ENCODE measurements around the gene GATAD2B.
"Not testable (repeated sequence)": the region's sequence is repeated elsewhere in the genome, so short reads cannot be mapped to it uniquely, and the experiment has no call there.

GATAD2B gene

DNA sequence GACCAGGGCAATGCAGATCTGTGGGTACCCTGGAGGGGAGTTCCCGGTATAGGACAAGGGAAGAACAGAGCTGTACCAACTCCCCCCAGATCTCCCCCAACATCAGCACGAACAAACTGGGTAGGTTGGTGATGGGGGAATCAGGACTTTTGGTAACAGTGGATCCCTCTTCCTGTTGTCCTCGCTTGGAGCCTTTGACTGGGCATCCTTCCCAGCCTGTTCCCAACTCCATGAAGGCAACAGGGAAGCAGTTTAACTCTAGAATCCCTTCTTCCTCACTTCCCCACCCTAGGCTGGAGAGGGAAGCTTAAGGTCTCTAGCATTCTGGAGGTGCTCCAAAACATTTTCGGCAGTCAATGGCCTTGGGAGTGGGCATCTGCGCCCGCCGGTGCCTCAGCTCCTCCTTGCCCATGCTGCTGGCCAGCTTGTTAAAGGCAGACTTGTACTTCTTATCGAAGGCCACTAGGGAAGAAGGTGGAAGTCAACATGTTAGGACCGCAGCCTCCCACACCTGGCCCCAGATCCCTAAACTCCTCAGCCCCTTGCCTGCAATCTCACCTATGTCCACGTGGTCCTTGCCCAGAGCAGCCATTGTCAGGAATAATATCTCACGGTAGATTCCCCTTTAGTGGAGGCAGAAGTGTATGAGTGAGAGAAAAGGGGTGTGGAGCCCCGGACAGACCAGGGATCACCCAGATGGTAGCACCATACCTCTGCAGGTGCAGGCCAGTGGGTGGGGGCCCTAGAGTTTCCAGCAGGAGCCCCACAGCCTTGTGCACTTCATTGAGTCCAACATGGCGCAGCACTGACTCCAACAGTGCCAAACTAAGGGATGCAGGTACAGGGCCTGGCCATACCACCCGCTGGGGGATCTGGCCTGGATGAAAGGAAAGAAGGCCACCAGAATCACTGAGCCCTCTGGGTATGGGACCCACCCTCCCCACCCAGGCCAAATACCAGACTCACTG lies 7.5 kb upstream of the GATAD2B start:
- no peak for DNase-seq (ENCODE audit: low spot score)

GRCh38 chr1:153929426-153929825 lies 6.7 kb upstream of the GATAD2B start:
- DNase-seq (ENCODE audit: low spot score) = no peak

DNA sequence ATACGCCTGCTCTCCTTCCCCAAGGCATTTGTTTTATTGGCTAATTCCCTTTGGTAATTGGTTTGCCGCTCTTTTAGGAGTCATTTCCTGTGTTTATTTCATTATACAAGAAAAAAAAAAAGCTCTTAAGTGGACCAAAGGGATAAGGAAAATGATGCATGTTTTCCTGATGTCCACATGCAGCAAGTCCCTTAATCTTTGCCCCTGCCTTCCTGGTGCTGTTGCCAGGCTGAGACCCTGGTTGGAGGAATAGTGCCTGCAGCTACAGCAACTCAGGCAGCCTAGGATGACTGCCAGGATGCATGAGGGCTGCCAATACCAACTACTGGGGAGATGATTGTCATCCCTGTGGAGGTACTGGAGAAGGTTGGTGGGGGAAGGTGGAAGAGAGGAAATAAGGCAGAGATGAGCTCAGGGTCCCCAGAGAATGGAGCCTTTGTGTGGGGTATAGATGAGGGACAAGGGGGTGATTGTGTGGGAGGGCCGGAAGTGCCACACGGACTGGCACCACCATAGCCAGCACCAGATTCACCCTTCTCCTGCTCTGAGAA lies 6.1 kb upstream of the GATAD2B start:
- DNase-seq (ENCODE audit: low spot score) = no peak

DNA sequence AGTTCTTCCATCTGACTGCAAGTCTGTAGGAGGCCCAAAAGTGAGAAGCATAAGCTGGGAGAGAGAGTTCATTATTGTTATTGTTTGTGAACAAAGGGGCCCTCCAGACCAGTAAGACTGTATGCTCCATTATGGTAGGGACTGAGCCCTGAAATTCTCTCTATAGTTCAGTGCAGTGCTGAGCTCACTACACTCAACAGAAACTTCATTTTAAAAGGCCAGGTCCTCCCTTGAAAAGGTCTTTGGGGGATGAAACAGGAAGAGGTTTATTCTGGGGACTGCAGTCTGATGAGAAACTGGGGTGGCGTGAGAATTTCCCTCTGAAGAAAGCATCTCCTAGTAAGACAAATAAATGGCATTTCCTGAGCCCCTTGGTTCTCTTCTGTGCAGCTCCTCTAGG lies 5.5 kb upstream of the GATAD2B start:
- DNase-seq (ENCODE audit: low spot score) = no peak

DNA sequence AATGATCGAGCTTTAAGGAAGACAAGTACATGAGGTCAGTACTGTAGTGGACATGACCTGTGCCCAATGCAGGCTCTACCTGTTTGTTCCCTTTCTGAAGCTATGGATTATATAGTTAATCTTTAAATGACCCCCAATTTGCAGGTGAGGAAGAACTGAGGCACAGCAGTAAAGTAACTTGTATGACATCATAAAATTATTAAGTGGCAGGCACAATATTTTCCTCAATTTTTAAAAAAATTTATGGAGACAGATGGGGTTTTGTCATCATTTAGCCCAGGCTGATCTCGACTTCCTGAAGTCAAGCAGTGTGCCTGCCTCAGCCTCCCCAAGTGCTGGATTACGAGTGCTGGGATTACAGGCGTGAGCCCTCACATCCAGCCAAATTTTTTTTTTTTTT lies 3.6 kb upstream of the GATAD2B start:
- no peak for DNase-seq (ENCODE audit: low spot score)

GRCh38 chr1:153922076-153922971 lies 448 bp downstream of the GATAD2B start:
- no peak for DNase-seq (ENCODE audit: low spot score)

DNA sequence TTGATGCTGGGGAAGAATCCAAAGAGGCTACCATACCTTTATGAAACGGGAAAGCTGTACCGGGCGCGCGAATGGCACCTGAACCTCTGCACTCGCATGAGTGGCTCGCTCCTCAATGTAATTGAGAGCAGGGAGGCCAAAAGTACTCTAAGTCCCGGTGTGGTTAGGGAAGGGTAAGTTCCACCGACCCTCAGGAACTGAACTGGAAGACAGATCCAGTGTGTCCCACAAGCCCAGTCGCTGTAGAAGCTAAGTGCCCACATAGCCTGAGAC lies 1.0 kb downstream of the GATAD2B start:
- peak; percentile 25 for DNase-seq (ENCODE audit: low spot score)

DNA sequence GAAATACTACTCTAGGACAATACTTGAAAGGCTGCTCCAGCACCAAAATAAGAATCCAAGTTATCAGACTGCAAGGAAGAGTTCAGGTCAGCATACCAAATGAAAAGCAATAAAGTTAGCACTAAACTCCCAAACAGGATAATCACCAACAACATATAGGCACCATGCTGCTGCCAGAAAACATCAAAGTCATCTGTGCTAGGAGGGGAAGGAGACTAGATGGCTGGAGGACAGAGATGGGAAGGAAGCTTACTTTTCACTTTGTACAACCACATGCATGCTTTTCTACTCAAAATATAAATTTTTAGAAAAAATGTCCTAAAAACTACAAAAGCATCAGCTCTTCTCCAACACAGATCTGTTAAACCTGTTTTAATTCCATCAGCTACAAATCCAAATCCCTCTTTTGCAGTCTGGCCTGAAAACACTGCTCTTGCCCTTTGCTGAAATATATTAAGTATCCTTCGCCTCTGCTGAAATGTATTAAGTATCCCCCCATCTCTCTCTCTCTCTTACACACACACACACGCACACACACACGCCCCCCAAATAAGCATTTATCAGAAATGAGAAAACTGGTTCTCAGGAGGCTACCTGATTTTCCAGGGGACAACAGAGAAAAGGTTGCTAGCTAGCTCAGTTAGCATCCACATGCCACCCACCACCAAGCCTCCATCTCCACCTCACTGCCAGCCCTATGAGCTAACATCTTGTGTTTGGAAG lies 1.5 kb downstream of the GATAD2B start:
- no peak for DNase-seq (ENCODE audit: low spot score)

DNA sequence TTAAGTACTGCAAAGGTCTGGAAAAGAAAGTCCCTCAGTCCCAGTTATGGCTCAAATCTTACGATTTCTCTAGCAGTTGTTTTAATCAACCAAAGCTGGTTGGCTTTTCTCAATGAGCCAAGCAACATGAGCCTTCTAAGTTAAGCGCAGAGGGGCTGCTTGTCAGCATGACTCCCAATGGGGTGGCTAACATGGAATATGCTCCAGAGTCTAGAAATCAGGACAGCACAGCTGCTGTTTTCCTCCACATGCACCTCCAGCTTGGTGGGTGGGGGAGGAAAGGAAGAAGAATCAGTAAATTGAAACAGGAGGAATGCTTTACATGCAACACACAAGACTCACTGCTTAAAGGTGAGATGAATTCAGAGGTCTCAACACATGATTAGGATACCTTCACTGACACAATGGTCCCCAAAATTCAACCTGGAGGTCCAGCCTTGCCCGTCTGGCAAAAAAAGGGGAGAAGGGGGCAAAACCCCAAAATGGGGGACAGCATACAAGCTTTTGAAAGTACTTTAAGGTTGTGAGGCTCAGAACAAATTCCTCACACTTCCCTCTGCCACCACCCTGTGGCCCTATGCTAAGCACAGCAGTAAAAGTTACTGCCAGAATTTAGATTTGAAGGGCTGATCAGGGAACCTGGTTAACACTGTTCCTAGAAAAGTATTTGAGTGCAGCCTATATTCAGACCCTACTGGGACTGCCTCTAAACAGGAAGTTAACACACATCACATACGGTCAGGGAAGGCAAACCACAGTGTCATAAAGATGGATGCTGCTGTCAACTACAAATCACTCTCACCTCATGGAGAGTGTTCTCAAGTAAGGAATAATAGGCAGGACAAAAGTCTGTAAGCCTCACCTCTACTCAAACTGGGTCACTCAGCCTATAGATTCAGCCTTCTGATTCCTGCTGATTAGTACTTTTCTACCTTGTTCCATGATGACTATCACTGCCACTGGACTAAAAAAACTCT lies 2.6 kb downstream of the GATAD2B start:
- DNase-seq (ENCODE audit: low spot score) = peak; percentile 26

GRCh38 chr1:153916297-153916696 lies 6.5 kb downstream of the GATAD2B start:
- DNase-seq (ENCODE audit: low spot score) = no peak

DNA sequence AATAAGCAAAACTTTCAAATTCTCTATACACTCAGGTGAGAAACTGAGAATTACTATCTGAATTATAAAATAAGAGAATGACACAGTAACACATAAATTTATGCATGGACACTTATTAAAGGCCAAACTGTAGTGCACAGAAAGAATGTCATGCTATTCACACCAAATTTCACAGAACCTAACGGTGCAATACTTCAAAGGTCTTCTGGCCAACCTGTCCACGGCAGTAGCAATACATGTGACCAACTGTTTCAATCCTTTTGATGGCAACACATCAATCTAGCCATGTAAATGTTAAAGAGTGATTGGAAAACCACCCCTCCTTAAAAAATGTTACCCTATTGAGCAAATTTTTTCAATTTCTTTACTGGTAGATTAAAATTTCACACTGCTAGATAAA lies 10.4 kb downstream of the GATAD2B start:
- DNase-seq (ENCODE audit: low spot score) = no peak

- DNase-seq (ENCODE audit: low spot score) = not testable (repeated sequence)
These were observed 12.2 kb downstream of the GATAD2B start for GRCh38 chr1:153910560-153910959.

DNA sequence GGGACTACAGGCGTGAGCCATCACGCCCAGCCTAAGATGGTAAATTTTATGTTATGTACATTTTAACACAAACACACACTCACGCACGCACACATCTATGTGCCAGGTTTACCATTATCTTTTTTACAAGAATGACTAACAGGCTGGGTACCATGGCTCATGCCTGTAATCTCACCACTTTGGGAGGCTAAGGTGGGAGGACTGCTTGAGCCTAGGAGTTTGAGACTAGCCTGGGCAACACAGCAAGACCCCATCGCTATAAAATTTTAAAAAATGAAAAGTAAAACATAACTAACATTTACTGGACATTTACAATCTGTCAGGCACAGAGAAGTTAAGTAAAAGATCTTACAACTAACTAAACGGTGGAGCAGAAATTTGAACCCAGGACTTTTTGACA lies 14.7 kb downstream of the GATAD2B start:
- no peak for DNase-seq (ENCODE audit: low spot score)

- no peak for DNase-seq (ENCODE audit: low spot score)
These were observed 15.6 kb downstream of the GATAD2B start for GRCh38 chr1:153907134-153907533.

- DNase-seq (ENCODE audit: low spot score) = no peak
These were observed 16.4 kb downstream of the GATAD2B start for GRCh38 chr1:153906396-153906795.

GRCh38 chr1:153905908-153906307 lies 16.9 kb downstream of the GATAD2B start:
- DNase-seq (ENCODE audit: low spot score) = not testable (repeated sequence)

- no peak for DNase-seq (ENCODE audit: low spot score)
These were observed 18.8 kb downstream of the GATAD2B start for GRCh38 chr1:153903841-153904455.

DNA sequence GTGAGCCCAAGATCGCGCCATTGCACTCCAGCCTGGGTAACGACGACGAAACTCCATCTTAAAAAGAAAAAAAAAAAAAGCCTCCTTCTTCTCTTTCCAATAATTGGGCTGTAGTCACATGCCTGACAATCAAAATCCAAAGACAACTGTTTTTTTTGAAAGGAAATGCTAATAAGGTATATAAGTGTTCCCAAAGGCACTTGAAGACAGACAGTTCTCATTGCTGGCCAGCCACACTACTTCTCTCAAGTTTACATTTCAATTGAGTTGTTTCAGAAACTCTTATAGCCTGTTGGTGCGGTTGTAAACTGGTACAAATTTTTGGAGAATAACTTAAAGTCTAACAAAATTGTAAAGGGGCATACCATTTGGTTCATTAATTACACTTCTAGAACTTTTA lies 23.3 kb downstream of the GATAD2B start:
- DNase-seq (ENCODE audit: low spot score) = no peak

- DNase-seq (ENCODE audit: low spot score) = not testable (repeated sequence)
These were observed 26.9 kb downstream of the GATAD2B start for GRCh38 chr1:153895866-153896265.

- not testable (repeated sequence) for DNase-seq (ENCODE audit: low spot score)
These were observed 31.7 kb downstream of the GATAD2B start for GRCh38 chr1:153891042-153891441.
